A549 treated with Mapracorat at 1 μM for 4 hours (cell line): ENCODE measurements around the gene ADAMTS8. TPM values are rescaled to one million over a fixed set of nuclear protein-coding genes. Genes with fewer than 3 reads are reported as not detected.

Experiments
- total RNA-seq: library from RNA; stranded (reverse); fragments of 200-300 nt; extraction: Qiagen RNA extraction; gene quantifications from 5 replicates; pipeline ENCODE4 v1.2.3, GENCODE V29; 2022

Gene ADAMTS8, protein sequence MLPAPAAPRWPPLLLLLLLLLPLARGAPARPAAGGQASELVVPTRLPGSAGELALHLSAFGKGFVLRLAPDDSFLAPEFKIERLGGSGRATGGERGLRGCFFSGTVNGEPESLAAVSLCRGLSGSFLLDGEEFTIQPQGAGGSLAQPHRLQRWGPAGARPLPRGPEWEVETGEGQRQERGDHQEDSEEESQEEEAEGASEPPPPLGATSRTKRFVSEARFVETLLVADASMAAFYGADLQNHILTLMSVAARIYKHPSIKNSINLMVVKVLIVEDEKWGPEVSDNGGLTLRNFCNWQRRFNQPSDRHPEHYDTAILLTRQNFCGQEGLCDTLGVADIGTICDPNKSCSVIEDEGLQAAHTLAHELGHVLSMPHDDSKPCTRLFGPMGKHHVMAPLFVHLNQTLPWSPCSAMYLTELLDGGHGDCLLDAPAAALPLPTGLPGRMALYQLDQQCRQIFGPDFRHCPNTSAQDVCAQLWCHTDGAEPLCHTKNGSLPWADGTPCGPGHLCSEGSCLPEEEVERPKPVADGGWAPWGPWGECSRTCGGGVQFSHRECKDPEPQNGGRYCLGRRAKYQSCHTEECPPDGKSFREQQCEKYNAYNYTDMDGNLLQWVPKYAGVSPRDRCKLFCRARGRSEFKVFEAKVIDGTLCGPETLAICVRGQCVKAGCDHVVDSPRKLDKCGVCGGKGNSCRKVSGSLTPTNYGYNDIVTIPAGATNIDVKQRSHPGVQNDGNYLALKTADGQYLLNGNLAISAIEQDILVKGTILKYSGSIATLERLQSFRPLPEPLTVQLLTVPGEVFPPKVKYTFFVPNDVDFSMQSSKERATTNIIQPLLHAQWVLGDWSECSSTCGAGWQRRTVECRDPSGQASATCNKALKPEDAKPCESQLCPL
- total RNA-seq = 0.86 to 1.4 TPM (median 1.1 TPM) in 5 replicates

DNA sequence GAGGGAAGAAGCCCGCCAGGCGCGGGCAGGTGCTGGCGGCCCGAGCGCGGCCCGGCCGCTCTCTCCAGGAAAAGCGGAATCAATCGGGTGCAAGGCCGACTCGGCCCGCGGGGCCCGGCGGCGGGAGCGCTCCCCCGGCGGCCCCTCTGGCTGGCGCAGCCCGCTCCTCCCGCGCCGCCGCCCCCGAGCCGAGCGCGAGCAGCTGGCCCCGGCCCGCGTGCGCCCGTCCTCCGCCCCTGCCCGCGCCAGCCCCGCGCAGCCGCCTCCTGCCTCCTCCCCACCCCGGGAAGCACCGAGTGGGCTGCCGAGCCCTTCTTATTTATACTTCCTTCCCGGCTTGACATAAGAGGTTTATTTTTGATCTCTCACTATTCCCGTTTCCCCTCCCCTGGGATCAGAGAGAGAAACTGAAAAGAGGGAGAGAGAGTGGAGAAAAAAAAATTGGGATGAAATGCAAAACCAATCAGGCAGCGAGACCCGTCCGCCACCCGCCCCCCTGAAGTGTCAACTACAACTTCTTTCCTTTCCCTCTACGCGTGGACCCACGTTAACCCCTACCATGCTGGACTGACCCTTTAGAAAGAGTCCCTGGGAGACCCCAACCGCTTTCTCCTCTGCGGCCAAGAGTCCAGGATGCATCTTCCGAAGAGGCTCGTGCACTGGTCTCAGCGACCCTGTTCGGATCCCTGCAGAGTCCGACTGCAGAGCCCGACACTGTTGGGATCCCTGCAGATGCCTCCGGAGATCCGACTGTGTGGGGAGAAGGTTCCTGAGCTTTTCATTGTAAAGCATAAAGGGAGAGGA lies at the start of gene ADAMTS8:
TSS of gene ADAMTS8 (minus strand) at position 294 of the 804 bp plus-strand sequence. CDS start 323 bp downstream, outside the sequence.

GRCh38 chr11:130448416-130449309 lies 20.3 kb upstream of the ADAMTS8 start, which contains the start of gene ADAMTS15:
Gene ADAMTS15, plus strand, starts transcription at chr11:130448645. Its CDS starts 329 bp downstream, at chr11:130448974.

Other genes with a start within 250 kb of the ADAMTS8 start
- 4.9 to 7.3 TPM (median 6.3 TPM) in 5 replicates for gene ZBTB44, start 113.7 kb downstream of the ADAMTS8 start, total RNA-seq
- gene ADAMTS15, start 20.0 kb upstream of the ADAMTS8 start, total RNA-seq = 4.7 to 8.1 TPM (median 6.8 TPM) in 5 replicates